ENCODE results near the gene ACVR1C.

The ACVR1C gene

GRCh38 chr2:157497638-157498314 lies 130.9 kb downstream of the ACVR1C start:
- peak; percentile 66 for DNase-seq (ENCODE audit: low read depth)

GRCh38 chr2:157492189-157492773 lies 136.4 kb downstream of the ACVR1C start:
- peak; percentile 72 for DNase-seq (ENCODE audit: low read depth)

- DNase-seq (ENCODE audit: low read depth) = no peak
Observed at GRCh38 chr2:157489983-157490382, 138.7 kb downstream of the ACVR1C start.

DNA sequence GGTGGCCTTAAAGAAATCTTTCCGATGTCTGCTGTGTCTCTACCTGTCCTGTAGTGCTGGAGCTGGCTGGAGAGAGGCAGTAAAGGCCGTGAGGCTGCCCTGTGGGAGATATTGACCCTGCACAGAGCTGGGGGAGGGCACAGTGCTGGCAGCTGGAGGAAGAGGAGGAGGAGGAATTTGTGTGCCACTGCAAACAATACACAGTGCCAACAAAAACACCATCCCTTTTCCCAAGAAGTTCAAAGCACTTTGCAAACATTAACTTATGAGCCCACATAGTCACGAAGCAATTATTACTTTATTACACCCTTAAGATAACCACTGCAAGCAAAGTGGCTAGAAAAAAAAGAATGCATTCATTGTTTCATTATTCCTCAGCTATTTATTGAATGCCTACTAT lies 139.8 kb downstream of the ACVR1C start:
- no peak for DNase-seq (ENCODE audit: low read depth)

DNA sequence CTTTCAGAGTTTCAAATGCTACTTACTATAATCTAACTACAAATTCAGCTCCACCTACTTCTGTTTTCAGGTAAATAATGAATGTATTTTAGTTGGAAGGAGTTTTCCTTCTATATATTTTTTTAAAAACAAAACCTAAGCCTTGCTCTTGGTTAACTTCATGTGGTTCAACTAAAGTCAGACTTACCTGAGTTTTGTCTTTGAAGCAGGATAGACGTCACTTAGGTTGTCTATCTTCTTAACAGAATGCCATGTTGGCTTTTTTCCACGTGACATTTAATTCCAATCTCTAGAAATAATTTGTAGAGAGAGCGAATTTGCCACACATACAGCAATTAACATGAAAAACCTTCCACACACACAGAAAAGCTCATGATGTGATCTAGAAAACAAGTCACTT lies 140.9 kb downstream of the ACVR1C start:
- DNase-seq (ENCODE audit: low read depth) = no peak

- no peak for DNase-seq (ENCODE audit: low read depth)
Observed at GRCh38 chr2:157487271-157487610, 141.4 kb downstream of the ACVR1C start.

- DNase-seq (ENCODE audit: low read depth) = peak; percentile 70
Observed at GRCh38 chr2:157486596-157487270, 141.9 kb downstream of the ACVR1C start.

GRCh38 chr2:157480182-157480961 lies 148.3 kb downstream of the ACVR1C start:
- DNase-seq (ENCODE audit: low read depth) = no peak

GRCh38 chr2:157479081-157480027 lies 149.3 kb downstream of the ACVR1C start:
- DNase-seq (ENCODE audit: low read depth) = no peak

GRCh38 chr2:157477919-157478318 lies 150.7 kb downstream of the ACVR1C start:
- no peak for DNase-seq (ENCODE audit: low read depth)

DNA sequence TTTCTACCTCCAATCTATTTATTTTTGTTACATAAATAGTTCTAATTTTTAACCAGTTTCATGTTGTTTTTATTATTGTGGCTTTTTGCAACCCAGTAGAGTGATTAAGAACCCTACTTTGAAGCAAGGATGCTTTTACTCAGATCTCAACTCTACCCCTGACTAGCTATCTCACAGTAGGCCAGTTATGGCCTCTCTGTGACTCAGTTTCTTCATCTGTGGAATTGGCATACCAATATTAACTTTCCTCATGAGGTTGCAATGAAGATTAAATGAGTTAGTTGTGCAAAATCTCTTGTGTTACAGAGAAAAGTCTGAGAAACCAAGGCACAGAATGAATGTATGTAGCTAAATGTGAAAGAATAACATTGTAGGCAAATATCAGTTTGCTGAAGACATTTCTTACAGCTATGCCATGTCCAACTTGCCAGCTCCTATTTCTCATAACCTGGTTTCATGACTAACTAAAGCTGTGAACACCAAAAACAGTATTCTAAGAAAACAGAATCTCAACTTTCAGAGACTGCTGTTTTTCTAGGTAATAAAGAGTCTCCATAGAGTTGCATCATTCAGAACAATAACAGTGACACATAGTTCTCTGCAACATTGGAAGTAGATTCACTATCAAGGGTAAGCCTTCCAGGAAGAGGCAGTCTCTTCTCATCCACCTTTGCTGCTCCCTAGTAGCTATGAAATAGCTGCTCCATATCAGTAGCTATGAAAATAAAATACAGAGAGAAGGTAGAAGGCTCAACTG lies 151.5 kb downstream of the ACVR1C start:
- no peak for DNase-seq (ENCODE audit: low read depth)

All from ELR (cell line).